T-helper 1 cell treated with Interleukin-12 subunit alpha and Interleukin-12 subunit beta and Interleukin-4 antibody, amounts not matched to agents 30 μg/mL and 1 μg/mL, for 36 hours (primary cell): ENCODE results near the gene ZNF423.

Source experiments
- H3K27ac Mint-ChIP-seq: one replicate; pipeline ENCODE4 v1.8.0; 2021; ENCODE audit warnings: mild to moderate bottlenecking, mixed read lengths
- H3K27me3 Mint-ChIP-seq: one replicate; pipeline ENCODE4 v1.8.0; 2021; ENCODE audit warnings: low read depth, mixed read lengths
- H3K36me3 Mint-ChIP-seq: one replicate; pipeline ENCODE4 v1.8.0; 2021; ENCODE audit warnings: low read depth, mixed read lengths
- H3K4me1 Mint-ChIP-seq: one replicate; pipeline ENCODE4 v1.8.0; 2021; ENCODE audit warnings: low read depth, mixed read lengths
- H3K4me3 Mint-ChIP-seq: one replicate; pipeline ENCODE4 v1.8.0; 2021; ENCODE audit warnings: mild to moderate bottlenecking, moderate library complexity, mixed read lengths
- H3K9me3 Mint-ChIP-seq: one replicate; pipeline ENCODE4 v1.8.0; 2021; ENCODE audit warnings: mixed read lengths

ZNF423 gene

GRCh38 chr16:49632086-49632794 is 223.7 kb downstream of the ZNF423 start:
- Mint-ChIP-seq H3K9me3 (no peaks in the 10 kb centered on the region), H3K36me3 (no peaks in the 10 kb centered on the region), H3K4me3 (no peak overlapping the region), H3K4me1 (no peaks in the 10 kb centered on the region), H3K27ac (no peak overlapping the region), H3K27me3 (no peaks in the 10 kb centered on the region)

DNA sequence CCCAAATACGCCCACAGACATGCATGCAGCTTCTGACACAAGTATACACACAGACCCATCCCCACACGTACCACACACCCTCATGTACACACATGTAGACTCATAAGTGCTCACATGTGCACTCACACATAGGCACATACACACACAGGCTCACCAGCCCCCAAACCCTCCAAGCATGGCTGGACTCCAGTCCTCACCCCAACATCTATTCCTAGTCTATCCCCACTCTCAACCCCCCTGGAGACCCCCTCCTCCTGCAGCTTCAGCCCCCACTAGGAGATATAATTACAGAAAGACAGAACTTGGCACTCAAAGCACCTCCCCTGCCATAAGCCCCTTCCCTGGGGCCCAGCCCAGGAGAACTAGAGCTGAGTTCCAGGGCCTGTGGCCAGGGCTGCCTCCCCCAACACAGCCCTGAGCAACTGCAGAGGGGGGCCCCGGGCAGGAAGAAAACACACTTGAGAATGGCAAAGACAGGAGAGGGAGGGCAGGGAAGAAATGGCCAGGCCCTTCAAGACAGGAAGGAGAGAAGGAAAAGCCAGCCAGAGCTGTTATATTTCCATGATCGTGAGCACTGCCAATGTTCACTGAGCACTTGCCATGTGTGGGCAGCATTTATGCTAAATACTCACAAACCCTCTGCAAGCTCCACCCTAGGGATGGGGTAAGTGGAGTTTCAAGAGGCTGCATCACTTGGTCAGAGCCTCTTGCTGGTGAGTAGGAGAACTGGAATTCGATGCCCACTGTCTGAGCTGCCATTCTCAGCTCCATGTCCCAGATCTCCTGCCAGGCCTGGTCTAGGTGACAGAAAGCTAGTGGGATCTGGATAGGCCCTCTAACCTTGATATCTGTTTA is 224.5 kb downstream of the ZNF423 start:
- H3K9me3 Mint-ChIP-seq, result no peaks in the 10 kb centered on the region
- no peaks in the 10 kb centered on the region for H3K27me3 Mint-ChIP-seq
- no peak overlapping the region for H3K4me3 Mint-ChIP-seq
- no peaks in the 10 kb centered on the region for H3K36me3 Mint-ChIP-seq
- H3K27ac Mint-ChIP-seq, result no peak overlapping the region
- H3K4me1 Mint-ChIP-seq, result no peaks in the 10 kb centered on the region

GRCh38 chr16:49630783-49631182 is 225.1 kb downstream of the ZNF423 start:
- Mint-ChIP-seq H3K27me3 (no peaks in the 10 kb centered on the region), H3K36me3 (no peaks in the 10 kb centered on the region), H3K4me3 (no peak overlapping the region), H3K27ac (no peak overlapping the region), H3K9me3 (no peaks in the 10 kb centered on the region), H3K4me1 (no peaks in the 10 kb centered on the region)

DNA sequence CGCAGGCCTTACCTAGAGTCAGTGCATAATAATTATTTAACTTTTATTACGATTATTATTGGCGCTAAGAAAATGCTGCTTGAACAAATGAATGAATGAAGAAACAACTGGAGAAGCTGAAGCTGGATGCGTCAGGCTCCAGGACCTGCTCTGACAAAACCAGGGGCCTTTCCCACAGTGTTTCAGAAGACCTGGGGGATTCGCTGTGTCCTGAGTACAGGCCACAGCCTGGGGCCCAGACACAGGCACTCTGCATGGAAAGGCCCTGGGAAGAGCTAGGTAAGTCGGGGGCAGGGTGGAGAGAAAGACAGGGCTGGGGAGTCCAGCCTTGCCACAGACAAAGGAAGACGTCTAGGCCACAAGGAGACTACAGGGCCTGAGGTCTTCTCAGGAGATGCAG is 226.1 kb downstream of the ZNF423 start:
- H3K27me3 Mint-ChIP-seq, result no peaks in the 10 kb centered on the region

DNA sequence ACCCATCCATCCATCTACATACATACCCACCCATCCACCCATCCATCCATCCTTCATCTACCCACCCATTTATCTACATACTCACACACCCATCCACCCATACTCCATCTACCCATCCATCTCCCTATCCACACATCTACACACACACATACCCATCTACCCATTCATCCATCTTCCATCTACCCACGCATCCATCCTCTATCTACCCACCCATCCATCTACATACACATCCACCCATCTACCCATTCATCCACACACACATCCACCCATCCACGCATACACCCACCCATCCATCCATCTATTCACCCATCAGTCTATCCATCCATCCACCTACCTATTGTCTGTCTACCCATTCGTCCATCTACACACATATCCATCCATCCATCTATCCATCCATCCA is 227.8 kb downstream of the ZNF423 start:
- H3K36me3 Mint-ChIP-seq, result no peaks in the 10 kb centered on the region
- H3K4me1 Mint-ChIP-seq, result no peaks in the 10 kb centered on the region
- H3K27ac Mint-ChIP-seq, result no peak overlapping the region
- no peaks in the 10 kb centered on the region for H3K9me3 Mint-ChIP-seq
- H3K27me3 Mint-ChIP-seq, result no peaks in the 10 kb centered on the region
- no peak overlapping the region for H3K4me3 Mint-ChIP-seq

More for the DNA sequence above, 226.1 kb downstream of the ZNF423 start:
- Mint-ChIP-seq H3K4me3 (no peak overlapping the region), H3K9me3 (no peaks in the 10 kb centered on the region), H3K4me1 (no peaks in the 10 kb centered on the region), H3K27ac (no peak overlapping the region), H3K36me3 (no peaks in the 10 kb centered on the region)

DNA sequence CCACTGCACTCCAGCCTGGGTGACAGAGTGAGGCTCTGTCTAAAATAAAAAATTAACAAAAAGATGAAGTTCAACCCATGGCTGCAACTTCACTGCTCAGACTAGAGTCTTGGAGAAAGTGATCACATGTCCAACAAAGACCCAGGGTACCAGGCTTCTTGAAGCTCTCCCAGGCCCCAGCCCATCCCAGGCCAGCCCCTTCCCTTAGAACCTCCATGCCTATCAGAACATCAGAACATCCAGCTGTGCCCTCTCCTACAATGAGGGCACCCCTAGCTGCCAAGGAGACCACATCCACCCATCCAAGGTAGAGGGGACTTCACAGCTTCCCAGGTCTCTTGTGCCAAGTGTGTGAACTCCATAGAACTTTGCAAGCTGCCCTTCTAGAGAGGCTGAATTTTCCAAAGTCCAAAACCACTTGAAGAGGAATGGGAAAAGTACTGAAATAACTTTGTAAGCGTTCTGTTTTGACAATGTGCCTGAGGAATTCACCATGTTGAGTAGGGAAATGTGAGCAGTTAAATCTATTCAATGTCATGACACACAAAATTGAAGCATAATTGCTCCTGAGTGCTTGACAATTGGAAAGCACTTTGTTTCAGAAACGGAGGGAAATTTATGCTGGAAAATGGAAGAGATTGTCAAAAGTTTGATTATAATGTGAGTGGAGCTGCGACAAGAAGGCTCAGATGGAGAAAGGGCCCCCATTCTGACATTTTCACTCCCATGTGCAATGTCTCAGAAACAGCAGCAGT is 230.4 kb downstream of the ZNF423 start:
- H3K36me3 Mint-ChIP-seq, result no peaks in the 10 kb centered on the region
- no peaks in the 10 kb centered on the region for H3K4me1 Mint-ChIP-seq
- no peaks in the 10 kb centered on the region for H3K27me3 Mint-ChIP-seq
- H3K4me3 Mint-ChIP-seq, result no peak overlapping the region
- no peak overlapping the region for H3K27ac Mint-ChIP-seq
- no peaks in the 10 kb centered on the region for H3K9me3 Mint-ChIP-seq

- no peaks in the 10 kb centered on the region for H3K4me1 Mint-ChIP-seq
- H3K4me3 Mint-ChIP-seq, result no peak overlapping the region
- H3K27me3 Mint-ChIP-seq, result no peaks in the 10 kb centered on the region
- no peak overlapping the region for H3K27ac Mint-ChIP-seq
- H3K9me3 Mint-ChIP-seq, result no peaks in the 10 kb centered on the region
- H3K36me3 Mint-ChIP-seq, result no peaks in the 10 kb centered on the region
Observed at GRCh38 chr16:49623501-49624266, 232.2 kb downstream of the ZNF423 start.

DNA sequence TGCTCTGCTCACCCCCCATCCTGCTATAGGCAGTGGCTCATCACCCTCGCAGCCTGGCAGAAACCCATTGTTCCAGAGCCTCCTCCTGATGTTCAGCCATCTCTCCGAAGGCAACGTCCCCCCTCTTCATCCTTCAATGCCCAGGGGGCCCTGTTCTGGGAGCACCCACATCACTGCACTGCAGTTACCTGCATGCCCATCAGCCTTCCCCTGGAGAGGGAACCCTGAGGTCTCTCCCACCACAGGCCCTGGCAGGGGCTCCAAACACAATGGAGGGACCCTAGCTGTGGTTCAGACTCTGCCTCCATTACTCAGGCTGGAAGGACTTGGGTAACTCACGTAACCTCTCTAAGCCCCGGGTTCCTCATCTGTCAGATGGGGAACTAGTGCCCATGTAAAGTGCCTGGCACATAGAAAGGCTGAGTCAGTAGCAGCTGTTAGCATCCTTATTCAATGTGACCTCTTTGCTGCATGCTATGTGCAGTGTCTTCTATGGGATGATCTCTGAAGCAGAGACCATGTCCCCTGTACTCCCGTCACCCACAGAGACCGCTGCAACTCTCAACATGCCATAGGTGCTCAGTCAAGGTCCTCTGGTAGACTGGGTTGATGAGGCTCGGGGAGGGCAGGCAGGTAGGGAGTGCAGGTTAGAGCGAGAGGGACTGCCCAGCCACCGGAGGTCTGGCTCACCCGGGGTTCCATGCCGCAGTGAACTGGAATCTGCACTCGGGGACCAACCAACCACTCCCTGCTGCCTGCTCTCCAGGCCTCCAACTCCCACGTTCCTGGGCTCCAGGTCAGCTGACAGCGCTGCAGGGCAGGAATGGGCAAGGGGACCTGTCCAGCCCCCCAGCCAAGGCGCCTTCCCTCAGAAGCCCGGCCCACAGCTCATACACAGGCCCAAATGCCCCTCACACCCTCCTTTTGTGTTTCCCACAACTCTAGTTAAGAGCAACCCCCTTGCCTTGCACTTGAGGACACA is 233.2 kb downstream of the ZNF423 start:
- H3K27me3 Mint-ChIP-seq, result no peaks in the 10 kb centered on the region
- H3K27ac Mint-ChIP-seq, result no peak overlapping the region
- no peaks in the 10 kb centered on the region for H3K4me1 Mint-ChIP-seq
- no peaks in the 10 kb centered on the region for H3K36me3 Mint-ChIP-seq
- H3K9me3 Mint-ChIP-seq, result no peaks in the 10 kb centered on the region
- no peak overlapping the region for H3K4me3 Mint-ChIP-seq

GRCh38 chr16:49622084-49622390 is 233.9 kb downstream of the ZNF423 start:
- H3K36me3 Mint-ChIP-seq, result no peaks in the 10 kb centered on the region
- no peak overlapping the region for H3K27ac Mint-ChIP-seq
- no peaks in the 10 kb centered on the region for H3K4me1 Mint-ChIP-seq
- no peak overlapping the region for H3K4me3 Mint-ChIP-seq
- H3K9me3 Mint-ChIP-seq, result no peaks in the 10 kb centered on the region
- H3K27me3 Mint-ChIP-seq, result no peaks in the 10 kb centered on the region

DNA sequence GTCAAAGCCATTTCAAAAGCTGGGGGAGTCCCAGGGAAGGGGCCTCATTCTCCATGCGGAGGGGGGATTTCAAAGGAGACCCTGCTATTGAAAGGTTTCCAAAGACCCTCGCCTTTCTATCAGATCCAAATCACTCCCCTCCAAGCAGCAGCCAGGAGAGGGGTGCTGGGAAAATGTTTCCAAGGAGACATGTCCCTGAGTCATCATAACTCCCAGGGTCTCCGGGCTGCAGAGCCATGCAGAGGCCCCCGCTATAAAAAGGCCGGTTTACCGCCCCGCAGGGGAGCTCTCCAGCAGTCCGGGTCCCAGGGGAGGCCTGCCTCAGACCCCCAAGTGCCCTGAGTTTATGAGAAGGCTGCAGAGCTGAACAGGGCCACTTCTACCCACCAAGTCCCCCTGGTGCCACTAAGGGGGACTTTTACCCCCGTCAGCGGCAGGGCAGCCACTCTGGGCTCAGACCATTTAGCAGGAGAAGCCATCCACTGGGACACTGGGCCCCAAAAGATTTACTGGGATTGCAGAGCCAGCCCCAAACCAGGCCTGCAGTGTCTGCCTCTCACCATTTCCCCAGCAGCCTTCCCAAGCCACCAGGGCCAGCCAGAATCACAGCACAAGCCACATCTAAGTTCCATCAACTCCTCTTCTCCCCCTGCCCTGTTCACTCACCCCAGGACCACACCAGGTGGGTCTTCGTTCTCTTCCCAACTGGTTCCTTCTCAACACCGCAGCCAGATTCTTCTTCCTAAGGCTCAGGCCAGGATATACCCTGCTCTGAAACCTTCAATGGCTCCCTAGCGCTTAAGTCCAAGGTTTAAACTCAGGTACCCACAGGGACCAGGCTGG is 234.4 kb downstream of the ZNF423 start:
- Mint-ChIP-seq H3K4me3 (no peak overlapping the region), H3K9me3 (no peaks in the 10 kb centered on the region), H3K36me3 (no peaks in the 10 kb centered on the region), H3K4me1 (no peaks in the 10 kb centered on the region), H3K27me3 (no peaks in the 10 kb centered on the region), H3K27ac (no peak overlapping the region)

DNA sequence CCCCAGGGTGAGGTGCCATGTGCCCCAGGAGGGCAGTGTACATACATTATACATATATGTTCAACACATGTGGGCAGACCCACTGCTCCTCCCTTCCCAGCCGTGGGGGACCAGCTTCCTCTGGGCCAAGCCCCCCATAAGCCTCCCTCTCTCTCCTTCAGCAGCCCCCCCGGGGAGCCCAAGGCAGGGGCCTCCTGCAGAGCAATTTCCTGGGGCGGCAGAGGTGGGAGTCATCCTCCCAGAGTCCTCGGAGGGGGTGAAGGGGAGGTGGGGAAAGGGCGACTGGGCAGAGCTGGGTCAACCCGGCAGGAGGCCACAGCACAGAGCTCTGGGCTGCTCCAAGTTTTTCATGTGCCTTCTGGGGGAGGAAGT is 235.1 kb downstream of the ZNF423 start:
- no peaks in the 10 kb centered on the region for H3K9me3 Mint-ChIP-seq
- no peak overlapping the region for H3K4me3 Mint-ChIP-seq
- no peaks in the 10 kb centered on the region for H3K27me3 Mint-ChIP-seq
- no peaks in the 10 kb centered on the region for H3K4me1 Mint-ChIP-seq
- H3K27ac Mint-ChIP-seq, result no peak overlapping the region
- no peaks in the 10 kb centered on the region for H3K36me3 Mint-ChIP-seq

DNA sequence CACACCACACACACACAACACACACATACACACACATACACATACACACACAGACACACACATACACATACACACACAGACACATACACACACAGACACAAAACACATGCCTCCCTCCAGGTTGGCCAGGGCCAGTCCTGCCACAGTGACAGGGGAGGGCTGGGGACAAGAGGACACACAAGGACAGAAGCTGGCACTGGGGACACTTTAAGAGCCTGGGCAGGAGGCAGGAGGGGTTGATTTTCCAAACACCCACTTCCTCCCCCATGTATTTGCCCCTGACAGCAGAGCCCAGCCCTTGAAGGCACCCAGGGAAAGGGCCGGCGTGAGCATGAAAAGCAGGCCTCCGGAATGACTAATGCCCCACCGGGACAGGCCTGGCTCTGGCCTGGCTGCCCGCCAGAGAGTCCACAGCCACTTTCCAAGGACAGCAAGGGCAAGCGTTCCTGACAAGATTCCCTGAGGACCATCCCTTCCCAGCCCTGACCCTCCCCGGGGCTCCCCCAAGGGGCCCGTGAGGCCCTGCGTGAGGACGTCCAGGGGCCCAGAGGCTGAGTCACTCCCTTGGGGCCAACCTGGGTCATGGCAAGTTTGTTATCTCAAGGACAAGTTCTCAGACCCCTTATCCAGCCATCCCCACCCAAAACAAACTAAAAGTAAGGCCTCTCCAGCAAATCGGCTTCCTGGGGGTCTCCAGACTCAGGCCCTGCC is 235.6 kb downstream of the ZNF423 start:
- no peaks in the 10 kb centered on the region for H3K9me3 Mint-ChIP-seq
- H3K27me3 Mint-ChIP-seq, result no peaks in the 10 kb centered on the region
- no peaks in the 10 kb centered on the region for H3K4me1 Mint-ChIP-seq
- H3K4me3 Mint-ChIP-seq, result no peak overlapping the region
- H3K27ac Mint-ChIP-seq, result no peak overlapping the region
- no peaks in the 10 kb centered on the region for H3K36me3 Mint-ChIP-seq
